B cell (primary cell): Measurements from ENCODE around the gene TMCC3. TPM values are rescaled to one million over a fixed set of nuclear protein-coding genes. Genes with fewer than 3 reads are reported as not detected.
"Not testable (repeated sequence)": the region's sequence is repeated elsewhere in the genome, so short reads cannot be mapped to it uniquely, and the experiment has no call there.

Experiments used
- ATAC-seq: fragments of 200-7000 bp; cut with Tn5 transposase; one replicate; pipeline ENCODE4 v1.10.0; 2021; ENCODE audit warnings: low read depth, mild to moderate bottlenecking, moderate number of reproducible peaks, moderate library complexity
- CTCF ChIA-PET: fragments of 350-600 bp; sonication (Branson Sonifier 250); formaldehyde crosslinking; loops from one replicate; lab custom pipeline; 2021; ENCODE audit warnings: antibody characterized with exemption, inconsistent platforms; lab: Charles Lee
- POLR2A ChIA-PET: fragments of 350-600 bp; sonication (Branson Sonifier 250); formaldehyde crosslinking; loops from one replicate; lab custom pipeline; 2021; ENCODE audit warnings: antibody characterized with exemption; lab: Charles Lee
- DNase-seq: peaks from one replicate; pipeline ENCODE4 v3.0.0; 2013
- H2AFZ ChIP-seq: 2 replicates; pipeline ENCODE4 v1.6.1; 2012; ENCODE audit warnings: mild to moderate bottlenecking, low read depth, low read length; ENCODE audit not compliant: insufficient read depth, poor library complexity, severe bottlenecking
- H3K27ac ChIP-seq, 2 donors: 1 replicate in 1 of 2; 2 replicates in 1 of 2; pipeline ENCODE4 v1.5.1; 2012 to 2013; ENCODE audit warnings: low read length in 2 of 2, mild to moderate bottlenecking in 2 of 2, moderate library complexity in 1 of 2
- H3K27me3 ChIP-seq, 4 experiments: fragments of 200-600 bp in 1 of 4; sonication (generic) in 1 of 4; replicated peaks in 1 of 4; 1 replicate in 2 of 4; 2 replicates in 2 of 4; pipeline versions ENCODE4 v1.6.1 to v1.7.0; 2013 to 2016; ENCODE audit warnings: low read length in 3 of 4, mild to moderate bottlenecking in 2 of 4, mixed read lengths in 1 of 4, moderate library complexity in 1 of 4; ENCODE audit not compliant: insufficient read depth in 4 of 4, control insufficient read depth in 3 of 4; ENCODE audit errors: control extremely low read depth in 1 of 4
- H3K36me3 ChIP-seq, 2 experiments: replicated peaks in 1 of 2; 1 replicate in 1 of 2; 2 replicates in 1 of 2; pipeline versions ENCODE4 v1.6.1 to v1.7.1; 2013; ENCODE audit warnings: low read length in 1 of 2; ENCODE audit not compliant: insufficient read depth in 2 of 2, control insufficient read depth in 1 of 2; ENCODE audit errors: control extremely low read depth in 1 of 2, extremely low read depth in 1 of 2
- H3K4me1 ChIP-seq, 2 donors: fragments of 200-600 bp in 1 of 2; sonication (generic) in 1 of 2; 1 replicate in 1 of 2; 2 replicates in 1 of 2; pipeline versions ENCODE4 v1.5.1 to v1.6.1; 2013 to 2017; ENCODE audit warnings: low read length in 2 of 2; ENCODE audit not compliant: control insufficient read depth in 2 of 2, insufficient read depth in 2 of 2
- H3K4me2 ChIP-seq: replicated peaks from 2 replicates; pipeline ENCODE3; 2012; ENCODE audit warnings: mild to moderate bottlenecking, low read depth, low read length; ENCODE audit not compliant: poor library complexity, severe bottlenecking
- H3K4me3 ChIP-seq, 5 experiments: fragments of 200-600 bp in 1 of 5; sonication (generic) in 1 of 5; 1 replicate in 3 of 5; 2 replicates in 2 of 5; pipeline versions ENCODE4 v1.5.1 to v1.7.0; 2011 to 2016; ENCODE audit warnings: low read length in 4 of 5, mild to moderate bottlenecking in 4 of 5, low read depth in 2 of 5, control low read depth in 1 of 5, moderate library complexity in 1 of 5; ENCODE audit not compliant: insufficient read depth in 1 of 5; ENCODE audit errors: control extremely low read depth in 1 of 5, extremely low read depth in 1 of 5
- H3K79me2 ChIP-seq: fragments of 200-600 bp; sonication (generic); one replicate; pipeline ENCODE4 v1.6.0; 2016; ENCODE audit warnings: low read length; ENCODE audit not compliant: control insufficient read depth, insufficient read depth
- H3K9ac ChIP-seq: fragments of 200-600 bp; sonication (generic); 2 replicates; pipeline ENCODE4 v1.6.1; 2017; ENCODE audit warnings: mild to moderate bottlenecking, low read length, moderate library complexity
- H3K9me3 ChIP-seq, 3 donors: one replicate each; pipeline versions ENCODE4 v1.6.1 to v1.7.1; 2013; ENCODE audit warnings: low read length in 2 of 3; ENCODE audit not compliant: control insufficient read depth in 2 of 3, insufficient read depth in 1 of 3; ENCODE audit errors: control extremely low read depth in 1 of 3
- H4K20me1 ChIP-seq: 2 replicates; pipeline ENCODE4 v1.6.0; 2012; ENCODE audit warnings: mild to moderate bottlenecking, low read length; ENCODE audit not compliant: insufficient read depth, control insufficient read depth, poor library complexity, severe bottlenecking
- H3K27ac Mint-ChIP-seq: one replicate; pipeline ENCODE4 v1.8.0; 2021; ENCODE audit warnings: mixed read lengths
- H3K27me3 Mint-ChIP-seq: one replicate; pipeline ENCODE4 v1.8.0; 2021; ENCODE audit warnings: mixed read lengths
- H3K4me1 Mint-ChIP-seq: one replicate; pipeline ENCODE4 v1.8.0; 2021; ENCODE audit warnings: mixed read lengths
- H3K4me3 Mint-ChIP-seq: one replicate; pipeline ENCODE4 v1.8.0; 2021; ENCODE audit warnings: mixed read lengths
- H3K9me3 Mint-ChIP-seq: one replicate; pipeline ENCODE4 v1.8.0; 2022; ENCODE audit warnings: mixed read lengths; ENCODE audit not compliant: insufficient read depth
- CTCF ChIP-seq: fragments of 200-600 bp; IDR thresholded peaks from one replicate; pipeline ENCODE4 v1.8.0; 2022; ENCODE audit warnings: antibody characterized with exemption, mild to moderate bottlenecking
- EZH2 ChIP-seq: IDR thresholded peaks from 2 replicates; pipeline ENCODE4 v1.6.1; 2012; ENCODE audit warnings: borderline replicate concordance, low read depth, mild to moderate bottlenecking, moderate library complexity, low read length; ENCODE audit not compliant: insufficient read depth, poor library complexity, severe bottlenecking
- WGBS: methylation state at CpG from one replicate; pipeline ENCODE4 v1.1.5; 2013; ENCODE audit warnings: missing lambda C conversion rate; ENCODE audit not compliant: insufficient coverage; 5-methylcytosine and 5-hydroxymethylcytosine counted together
- intact Hi-C: fragments of 100-400 bp; cut with micrococcal nuclease; formaldehyde crosslinking; loops from one replicate; pipeline ENCODE4 v1.10.0; 2022
- polyA plus RNA-seq: library from polyadenylated mRNA; depleted of rRNA; stranded (reverse); fragments of >200 nt; gene quantifications from 2 replicates; pipeline ENCODE4 v1.2.3, GENCODE V29; 2012
- total RNA-seq, 2 donors: library from RNA; stranded (reverse); fragments of 120-200 nt in 1 of 2; gene quantifications; 1 replicate in 1 of 2; 2 replicates in 1 of 2; pipeline versions ENCODE4 v1.2.3 to v1.2.4, GENCODE V29; 2013 to 2022

TMCC3 gene
- total and polyA plus RNA-seq, 2 donors (not counting 1 experiment from before 2014, with no cell fraction given): 4.5 to 8.8 TPM

DNA sequence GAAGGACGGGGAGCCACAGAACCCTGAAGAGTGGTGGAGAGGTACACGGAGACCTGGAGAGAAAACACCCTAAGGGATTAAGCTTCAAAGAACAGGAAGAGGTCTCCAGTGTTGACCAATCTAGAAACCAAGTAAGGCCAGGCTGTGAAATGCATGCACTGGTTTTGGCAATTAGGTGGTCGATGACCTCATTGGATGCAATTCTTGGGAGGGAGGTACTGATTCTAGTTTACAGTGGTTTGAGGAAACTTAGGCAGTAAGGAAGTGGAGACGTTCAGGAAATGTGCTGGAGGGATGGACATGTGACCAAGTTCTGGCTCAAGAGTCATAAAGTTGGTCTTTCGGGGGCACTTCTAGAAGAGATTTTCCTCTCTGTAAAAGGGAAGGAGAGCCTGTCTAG, 99.4 kb downstream of the TMCC3 start:
- intact Hi-C loops: no loop called here
- H3K4me1 ChIP-seq: no peaks in the 10 kb centered on the region
- no peak overlapping the region for H3K9ac ChIP-seq
- H3K27me3 Mint-ChIP-seq: no peaks in the 10 kb centered on the region
- H3K79me2 ChIP-seq: no peaks in the 10 kb centered on the region
- H3K4me2 ChIP-seq: no peak overlapping the region
- ChIA-PET POLR2A (no interaction called here), CTCF (no interaction called here)
- H3K27ac ChIP-seq: no peak overlapping the region
- H3K4me3 ChIP-seq: no peak overlapping the region
- H3K4me3 Mint-ChIP-seq: no peak overlapping the region
- 85% methylated on average over 4 of the region's 5 CpGs for WGBS
- no peaks in the 10 kb centered on the region for H3K36me3 ChIP-seq
- H4K20me1 ChIP-seq: no peaks in the 10 kb centered on the region
- peaks cover 3 to 24% (median 22%) of the 10 kb centered on the region in 3 donors for H3K9me3 ChIP-seq
- H3K4me1 Mint-ChIP-seq: no peaks in the 10 kb centered on the region
- peaks cover 6% of the 10 kb centered on the region for H3K9me3 Mint-ChIP-seq
- no peaks in the 10 kb centered on the region for H3K27me3 ChIP-seq
- no peak for DNase-seq
- no peak overlapping the region for H2AFZ ChIP-seq
- no peak for ATAC-seq
- TF ChIP-seq EZH2 (no peak), CTCF (no peak)
- H3K27ac Mint-ChIP-seq: no peak overlapping the region

DNA sequence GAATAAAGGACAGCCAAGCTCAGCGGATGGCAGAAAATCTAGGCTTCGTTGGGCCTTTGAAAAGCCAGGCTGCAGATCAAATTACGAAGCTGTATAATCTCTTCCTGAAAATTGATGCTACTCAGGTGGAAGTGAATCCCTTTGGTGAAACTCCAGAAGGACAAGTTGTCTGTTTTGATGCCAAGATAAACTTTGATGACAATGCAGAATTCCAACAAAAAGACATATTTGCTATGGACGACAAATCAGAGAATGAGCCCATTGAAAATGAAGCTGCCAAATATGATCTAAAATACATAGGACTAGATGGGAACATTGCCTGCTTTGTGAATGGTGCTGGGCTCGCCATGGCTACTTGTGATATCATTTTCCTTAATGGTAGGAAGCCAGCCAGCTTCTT, 101.5 kb downstream of the TMCC3 start:
- H3K9ac ChIP-seq, H3K4me1 Mint-ChIP-seq, H3K79me2 ChIP-seq, H3K27me3 Mint-ChIP-seq, H3K27ac Mint-ChIP-seq, H3K27ac ChIP-seq, H3K4me2 ChIP-seq, intact Hi-C loops, H4K20me1 ChIP-seq, H3K27me3 ChIP-seq, ATAC-seq, DNase-seq, H2AFZ ChIP-seq, H3K36me3 ChIP-seq, H3K4me3 ChIP-seq, H3K4me1 ChIP-seq, H3K4me3 Mint-ChIP-seq: not testable (repeated sequence)
- POLR2A ChIA-PET: interaction anchor here (0.6 kb wide), 1 partner anchor 85 kb away, joined by 7 read pairs; no protein-coding TSS in a partner anchor
- 100% methylated on average over 3 of the region's 5 CpGs for WGBS
- CTCF ChIA-PET: interaction anchor here (0.8 kb wide), 1 partner anchor 326 kb away, joined by 3 read pairs; no protein-coding TSS in a partner anchor
- peaks cover 11% of the 10 kb centered on the region for H3K9me3 Mint-ChIP-seq
- H3K9me3 ChIP-seq: peaks cover 3 to 32% (median 24%) of the 10 kb centered on the region in 3 donors
